Esophagus (tissue), 2 donors: Measurements from ENCODE around the gene STAM2. TPM values are rescaled to one million over a fixed set of nuclear protein-coding genes. Genes with fewer than 3 reads are reported as not detected.
A peak's percentile ranks its signal among the peaks of the same experiment; 100 is the strongest.
"Not testable (repeated sequence)": the region's sequence is repeated elsewhere in the genome, so short reads cannot be mapped to it uniquely, and the experiment has no call there.

Experiments used
- H3K27ac ChIP-seq, 2 donors: one replicate each; pipeline ENCODE4 v1.5.1; 2013; ENCODE audit warnings: low read depth in 2 of 2, mild to moderate bottlenecking in 2 of 2, inconsistent platforms in 1 of 2, low read length in 1 of 2, moderate library complexity in 1 of 2
- H3K27me3 ChIP-seq, 2 donors: one replicate each; pipeline ENCODE4 v1.6.1; 2013; ENCODE audit warnings: low read length in 2 of 2, control low read depth in 1 of 2, mild to moderate bottlenecking in 1 of 2; ENCODE audit not compliant: insufficient read depth in 2 of 2, control insufficient read depth in 1 of 2
- H3K36me3 ChIP-seq, 2 donors: one replicate each; pipeline ENCODE4 v1.6.1; 2013; ENCODE audit warnings: low read length in 1 of 2; ENCODE audit not compliant: control insufficient read depth in 2 of 2, insufficient read depth in 2 of 2
- H3K4me1 ChIP-seq, 2 donors: one replicate each; pipeline ENCODE4 v1.6.1; 2013; ENCODE audit warnings: low read length in 1 of 2; ENCODE audit not compliant: control insufficient read depth in 2 of 2, insufficient read depth in 2 of 2
- H3K4me3 ChIP-seq, 2 donors: one replicate each; pipeline ENCODE4 v1.5.1; 2013; ENCODE audit warnings: low read length in 2 of 2, mild to moderate bottlenecking in 2 of 2, low read depth in 1 of 2, moderate library complexity in 1 of 2
- H3K9me3 ChIP-seq, 2 donors: one replicate each; pipeline ENCODE4 v1.6.1; 2013; ENCODE audit warnings: mild to moderate bottlenecking in 2 of 2, low read depth in 1 of 2, low read length in 1 of 2, moderate library complexity in 1 of 2; ENCODE audit not compliant: control insufficient read depth in 2 of 2, insufficient read depth in 1 of 2
- WGBS, 2 donors: extraction: QIAGEN DNeasy Blood & Tissue Kit; methylation state at CpG; one replicate each; pipeline ENCODE4 v1.1.7; 2013; 5-methylcytosine and 5-hydroxymethylcytosine counted together
- polyA plus RNA-seq, 2 donors: library from polyadenylated mRNA; stranded (reverse); fragments of 200-250 nt; gene quantifications; one replicate each; pipeline ENCODE4 v1.2.3, GENCODE V29; 2013
- donor health status: healthy with polysubstance abuse.
- donor health status: Bipolar disorder and iron deficiency.

The STAM2 gene
- polyA plus RNA-seq, 2 donors = 6.6 to 7.3 TPM

- H3K36me3 ChIP-seq, H3K9me3 ChIP-seq, H3K27me3 ChIP-seq, H3K4me1 ChIP-seq, H3K27ac ChIP-seq, H3K4me3 ChIP-seq: not testable (repeated sequence)
- 0 to 4% methylated on average over 1 of the region's 1 CpG for WGBS, 2 donors
These were observed 22.1 kb upstream of the STAM2 start for GRCh38 chr2:152197508-152198284.

- H3K4me3 ChIP-seq = no peak overlapping the region
- no peaks in the 10 kb centered on the region for H3K36me3 ChIP-seq
- no peaks in the 10 kb centered on the region for H3K9me3 ChIP-seq
- H3K27me3 ChIP-seq = no peaks in the 10 kb centered on the region
- no peaks in the 10 kb centered on the region for H3K4me1 ChIP-seq
- no peak overlapping the region for H3K27ac ChIP-seq
- 40% methylated on average over 8 of the region's 8 CpGs for WGBS, 2 donors
These were observed 14.3 kb upstream of the STAM2 start for GRCh38 chr2:152189622-152190495.

GRCh38 chr2:152186808-152187207, 11.2 kb upstream of the STAM2 start:
- not testable (repeated sequence) for H3K9me3 ChIP-seq, H3K36me3 ChIP-seq, H3K4me1 ChIP-seq, H3K27me3 ChIP-seq, H3K4me3 ChIP-seq, H3K27ac ChIP-seq
- 91 to 92% methylated on average over 5 of the region's 5 CpGs for WGBS, 2 donors

GRCh38 chr2:152186262-152186661, 10.7 kb upstream of the STAM2 start:
- no peaks in the 10 kb centered on the region for H3K36me3 ChIP-seq
- peaks cover 0 to 2% of the 10 kb centered on the region in 2 donors for H3K27me3 ChIP-seq
- WGBS, 2 donors = 75 to 79% methylated on average over 3 of the region's 3 CpGs
- H3K9me3 ChIP-seq = no peaks in the 10 kb centered on the region
- H3K4me3 ChIP-seq = no peak overlapping the region
- H3K4me1 ChIP-seq = no peaks in the 10 kb centered on the region
- H3K27ac ChIP-seq = no peak overlapping the region

- Histone ChIP-seq H3K27me3 (peaks cover 0 to 2% of the 10 kb centered on the region in 2 donors), H3K27ac (no peak overlapping the region), H3K9me3 (no peaks in the 10 kb centered on the region), H3K36me3 (no peaks in the 10 kb centered on the region), H3K4me3 (no peak overlapping the region), H3K4me1 (no peaks in the 10 kb centered on the region)
- WGBS, 2 donors = 0% methylated on average over 1 of the region's 1 CpG
These were observed 8.0 kb upstream of the STAM2 start for GRCh38 chr2:152183401-152184073.

GRCh38 chr2:152177667-152178066, 2.1 kb upstream of the STAM2 start:
- H3K27ac ChIP-seq, H3K36me3 ChIP-seq, H3K4me3 ChIP-seq, H3K27me3 ChIP-seq, H3K4me1 ChIP-seq, H3K9me3 ChIP-seq: not testable (repeated sequence)
- WGBS, 2 donors = 96 to 100% methylated on average over 5 to 6 of the region's 7 CpGs

- WGBS, 2 donors = 3 to 5% methylated on average over 29 of the region's 29 CpGs
- Histone ChIP-seq H3K27me3 (no peaks in the 10 kb centered on the region), H3K36me3 (no peaks in the 10 kb centered on the region), H3K27ac (peak overlapping the region; percentile 96 to 99), H3K9me3 (no peaks in the 10 kb centered on the region), H3K4me3 (peak overlapping the region; percentile 73 to 97), H3K4me1 (no peaks in the 10 kb centered on the region)
These were observed 651 bp upstream of the STAM2 start for GRCh38 chr2:152176113-152176714.

- H3K4me1 ChIP-seq = no peaks in the 10 kb centered on the region
- H3K36me3 ChIP-seq = no peaks in the 10 kb centered on the region
- WGBS, 2 donors = 0 to 1% methylated on average over 10 of the region's 10 CpGs
- peak overlapping the region; percentile 73 to 97 for H3K4me3 ChIP-seq
- no peaks in the 10 kb centered on the region for H3K27me3 ChIP-seq
- H3K9me3 ChIP-seq = no peaks in the 10 kb centered on the region
- H3K27ac ChIP-seq = peak overlapping the region; percentile 96 to 99
These were observed 573 bp downstream of the STAM2 start for GRCh38 chr2:152175012-152175367.

GRCh38 chr2:152174574-152174973, 989 bp downstream of the STAM2 start:
- peak overlapping the region; percentile 73 to 97 for H3K4me3 ChIP-seq
- H3K27me3 ChIP-seq = no peaks in the 10 kb centered on the region
- no peaks in the 10 kb centered on the region for H3K36me3 ChIP-seq
- WGBS, 2 donors = 17 to 23% methylated on average over 7 of the region's 7 CpGs
- H3K9me3 ChIP-seq = no peaks in the 10 kb centered on the region
- H3K27ac ChIP-seq = peak overlapping the region; percentile 96 to 99
- no peaks in the 10 kb centered on the region for H3K4me1 ChIP-seq
